K562 (cell line): ENCODE results near the gene TEAD3. TPM values are rescaled to one million over a fixed set of nuclear protein-coding genes. Genes with fewer than 3 reads are reported as not detected.
A peak's percentile ranks its signal among the peaks of the same experiment; 100 is the strongest.

Experiments used
- CCAR2 ChIP-seq: fragments of 200-400 bp; formaldehyde crosslinking; IDR thresholded peaks from 2 replicates; pipeline ENCODE4 v1.6.1; 2017; ENCODE audit warnings: mild to moderate bottlenecking, low read depth, low read length
- CEBPG ChIP-seq, 3 experiments: fragments of 200-800 bp in 1 of 3; sonication (Bioruptor generic) in 1 of 3; sonication (generic) in 1 of 3; formaldehyde crosslinking in 1 of 3; IDR thresholded peaks in 2 of 3; conservative IDR thresholded peaks in 1 of 3; 2 replicates each; pipeline versions ENCODE4 v1.6.1 to v1.8.0; 2016 to 2022; ENCODE audit warnings: missing compliant biosample characterization in 2 of 3, missing genetic modification characterization in 2 of 3, mild to moderate bottlenecking in 1 of 3, missing genetic modification reagents in 1 of 3
- CHD2 ChIP-seq: IDR thresholded peaks from 2 replicates; pipeline ENCODE4 v1.6.1; 2011; ENCODE audit warnings: low read depth, low read length
- PCBP1 ChIP-seq: fragments of 200-400 bp; formaldehyde crosslinking; IDR thresholded peaks from 2 replicates; pipeline ENCODE4 v1.6.1; 2018; ENCODE audit warnings: mild to moderate bottlenecking, low read depth, low read length; ENCODE audit not compliant: poor library complexity, severe bottlenecking
- POLR2H ChIP-seq: IDR thresholded peaks from 2 replicates; pipeline ENCODE4 v1.6.1; 2016; ENCODE audit warnings: missing genetic modification characterization, low read depth, mild to moderate bottlenecking, control low read depth, missing compliant biosample characterization, moderate library complexity
- RCOR1 ChIP-seq, 2 experiments: IDR thresholded peaks; 2 replicates each; pipeline ENCODE4 v1.6.1; 2012; ENCODE audit warnings: low read depth in 2 of 2, low read length in 2 of 2, borderline replicate concordance in 1 of 2, improper control_type of control experiment in 1 of 2
- SMC3 ChIP-seq: conservative IDR thresholded peaks from 2 replicates; pipeline ENCODE4 v1.6.1; 2011; ENCODE audit warnings: low read depth, low read length, improper control_type of control experiment; ENCODE audit not compliant: insufficient read depth
- SNIP1 ChIP-seq: fragments of 450-650 bp; IDR thresholded peaks from 2 replicates; pipeline ENCODE4 v1.7.1; 2017; ENCODE audit warnings: low read depth, mild to moderate bottlenecking
- SRSF7 ChIP-seq: fragments of 200-400 bp; formaldehyde crosslinking; optimal IDR thresholded peaks from 2 replicates; pipeline ENCODE3; 2017; ENCODE audit warnings: mild to moderate bottlenecking, low read depth, low read length
- TAF15 ChIP-seq: fragments of 200-400 bp; formaldehyde crosslinking; IDR thresholded peaks from 2 replicates; pipeline ENCODE4 v1.6.1; 2017; ENCODE audit warnings: mild to moderate bottlenecking, low read depth, low read length, moderate library complexity
- TARDBP ChIP-seq: fragments of 450-650 bp; IDR thresholded peaks from 2 replicates; pipeline ENCODE4 v1.6.1; 2016
- ZNF324 ChIP-seq: fragments of 250-450 bp; sonication (Bioruptor Pico); IDR thresholded peaks from 2 replicates; pipeline ENCODE4 v1.4.0; 2020; ENCODE audit warnings: mild to moderate bottlenecking
- ZNF57 ChIP-seq: fragments of 450-650 bp; formaldehyde crosslinking; IDR thresholded peaks from 2 replicates; pipeline ENCODE4 v1.4.0; 2020; ENCODE audit warnings: mild to moderate bottlenecking, moderate library complexity
- polyA plus RNA-seq, 8 experiments: library from polyadenylated mRNA; depleted of rRNA in 4 of 8; stranded (reverse) in 5 of 8; unstranded in 3 of 8; fragments of >200 nt; fragmentation: Nextera tagmentation in 2 of 8; fragmentation: Illumina TruSeq in 1 of 8; extraction: Ambion mirVana in 2 of 8; extraction: Trizol in 1 of 8; gene quantifications; 2 replicates each; pipeline versions ENCODE4 v1.2.1 to v1.2.3, GENCODE V29; 2011 to 2014; ENCODE audit warnings: inconsistent platforms in 1 of 8, missing spikeins in 1 of 8
- total RNA-seq, 7 experiments: library from RNA; depleted of rRNA in 6 of 7; stranded (reverse); fragments of >200 nt in 6 of 7; fragmentation: Illumina TruSeq in 2 of 7; extraction: Trizol in 2 of 7; gene quantifications; 2 replicates each; pipeline versions ENCODE4 v1.2.1 to v1.2.3, GENCODE V29; 2011 to 2021; ENCODE audit warnings: low replicate concordance in 1 of 7
- TF ChIP-seq, protein P1 (sequence below): fragments of 250-450 bp; sonication (Bioruptor Pico); IDR thresholded peaks from 2 replicates; pipeline ENCODE4 v1.5.0; 2021; ENCODE audit warnings: mild to moderate bottlenecking, borderline replicate concordance
- TF ChIP-seq, protein P2 (sequence below), 2 experiments: fragments of 450-650 bp in 1 of 2; sonication (generic) in 1 of 2; formaldehyde crosslinking in 1 of 2; IDR thresholded peaks; 2 replicates each; pipeline versions ENCODE4 v1.7.1 to v1.9.0; 2016 to 2022; ENCODE audit warnings: inconsistent platforms in 1 of 2, mild to moderate bottlenecking in 1 of 2, missing genetic modification reagents in 1 of 2

The TEAD3 gene
- total and polyA plus RNA-seq, 9 of the 15 experiments (the other 6 are each of a cell fraction or from before 2014, with no cell fraction given) = 0.63 to 13.2 (median 3.3) TPM

DNA sequence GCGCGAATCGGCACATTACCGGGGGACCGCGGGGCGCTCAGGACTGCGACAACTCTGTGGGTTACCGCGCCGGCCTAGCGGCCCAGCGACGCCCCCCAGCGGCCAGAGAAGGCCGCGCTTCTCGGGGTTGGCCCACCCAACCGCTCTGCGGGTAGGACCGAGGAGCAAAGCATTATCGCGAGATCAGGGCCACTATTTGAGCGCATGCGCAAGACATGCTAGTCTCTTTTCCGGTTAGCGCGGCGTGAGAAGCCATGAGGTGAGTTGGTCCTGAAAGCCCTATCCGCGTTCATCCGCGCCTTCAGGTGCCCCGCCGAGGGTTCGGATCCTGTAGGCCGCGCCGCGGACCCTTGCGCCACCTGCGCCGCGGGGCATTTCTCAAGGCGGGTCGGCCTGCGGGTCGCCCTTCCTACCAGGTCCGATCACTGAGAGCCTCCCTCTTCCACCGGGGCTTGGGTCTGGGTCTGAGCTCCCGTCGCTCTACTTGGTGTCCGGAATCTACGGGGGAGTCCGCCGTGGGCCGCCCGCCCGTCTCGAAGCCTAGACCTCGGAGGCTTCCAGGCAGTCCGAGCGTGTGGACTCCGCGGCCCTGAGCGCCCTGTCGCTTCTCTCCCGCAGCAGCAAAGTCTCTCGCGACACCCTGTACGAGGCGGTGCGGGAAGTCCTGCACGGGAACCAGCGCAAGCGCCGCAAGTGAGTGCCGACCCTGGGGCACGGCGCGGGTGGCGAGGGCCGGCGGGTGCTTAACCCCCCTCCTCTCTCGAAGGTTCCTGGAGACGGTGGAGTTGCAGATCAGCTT, 28.5 kb downstream of the TEAD3 start, which contains the start of gene RPL10A (continued):
- TF ChIP-seq CEBPG (CRISPR knock-in tag; IDR thresholded peaks at IDR 0.05) (peak; percentile 52), CEBPG (tag; conservative IDR thresholded peaks at IDR 0.05 in 1 of 2, IDR thresholded peaks at IDR 0.05 in 1 of 2) (no peak), ZNF324 (CRISPR knock-in tag) (no peak), CCAR2 (no peak), SNIP1 (no peak), SMC3 (peak; percentile 93), POLR2H (tag) (peak; percentile 97), TAF15 (no peak), SRSF7 (no peak), TARDBP (peak; percentile 45; the same call in 1 of the 2 replicates), RCOR1 (IDR thresholded peaks at IDR 0.05; ENCODE audit: borderline replicate concordance in 1 of 2, low read depth in 2 of 2, low read length in 2 of 2) (peak in 1 of 2 experiments; percentile 54; a peak in 1 of 4 replicates), PCBP1 (peak; percentile 75), ZNF57 (no peak), CHD2 (peak; percentile 100)
- TF ChIP-seq, protein P1, sequence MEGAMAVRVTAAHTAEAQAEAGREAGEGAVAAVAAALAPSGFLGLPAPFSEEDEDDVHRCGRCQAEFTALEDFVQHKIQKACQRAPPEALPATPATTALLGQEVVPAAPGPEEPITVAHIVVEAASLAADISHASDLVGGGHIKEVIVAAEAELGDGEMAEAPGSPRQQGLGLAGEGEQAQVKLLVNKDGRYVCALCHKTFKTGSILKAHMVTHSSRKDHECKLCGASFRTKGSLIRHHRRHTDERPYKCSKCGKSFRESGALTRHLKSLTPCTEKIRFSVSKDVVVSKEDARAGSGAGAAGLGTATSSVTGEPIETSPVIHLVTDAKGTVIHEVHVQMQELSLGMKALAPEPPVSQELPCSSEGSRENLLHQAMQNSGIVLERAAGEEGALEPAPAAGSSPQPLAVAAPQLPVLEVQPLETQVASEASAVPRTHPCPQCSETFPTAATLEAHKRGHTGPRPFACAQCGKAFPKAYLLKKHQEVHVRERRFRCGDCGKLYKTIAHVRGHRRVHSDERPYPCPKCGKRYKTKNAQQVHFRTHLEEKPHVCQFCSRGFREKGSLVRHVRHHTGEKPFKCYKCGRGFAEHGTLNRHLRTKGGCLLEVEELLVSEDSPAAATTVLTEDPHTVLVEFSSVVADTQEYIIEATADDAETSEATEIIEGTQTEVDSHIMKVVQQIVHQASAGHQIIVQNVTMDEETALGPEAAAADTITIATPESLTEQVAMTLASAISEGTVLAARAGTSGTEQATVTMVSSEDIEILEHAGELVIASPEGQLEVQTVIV (CRISPR knock-in tag) = no peak
- TF ChIP-seq, protein P2, sequence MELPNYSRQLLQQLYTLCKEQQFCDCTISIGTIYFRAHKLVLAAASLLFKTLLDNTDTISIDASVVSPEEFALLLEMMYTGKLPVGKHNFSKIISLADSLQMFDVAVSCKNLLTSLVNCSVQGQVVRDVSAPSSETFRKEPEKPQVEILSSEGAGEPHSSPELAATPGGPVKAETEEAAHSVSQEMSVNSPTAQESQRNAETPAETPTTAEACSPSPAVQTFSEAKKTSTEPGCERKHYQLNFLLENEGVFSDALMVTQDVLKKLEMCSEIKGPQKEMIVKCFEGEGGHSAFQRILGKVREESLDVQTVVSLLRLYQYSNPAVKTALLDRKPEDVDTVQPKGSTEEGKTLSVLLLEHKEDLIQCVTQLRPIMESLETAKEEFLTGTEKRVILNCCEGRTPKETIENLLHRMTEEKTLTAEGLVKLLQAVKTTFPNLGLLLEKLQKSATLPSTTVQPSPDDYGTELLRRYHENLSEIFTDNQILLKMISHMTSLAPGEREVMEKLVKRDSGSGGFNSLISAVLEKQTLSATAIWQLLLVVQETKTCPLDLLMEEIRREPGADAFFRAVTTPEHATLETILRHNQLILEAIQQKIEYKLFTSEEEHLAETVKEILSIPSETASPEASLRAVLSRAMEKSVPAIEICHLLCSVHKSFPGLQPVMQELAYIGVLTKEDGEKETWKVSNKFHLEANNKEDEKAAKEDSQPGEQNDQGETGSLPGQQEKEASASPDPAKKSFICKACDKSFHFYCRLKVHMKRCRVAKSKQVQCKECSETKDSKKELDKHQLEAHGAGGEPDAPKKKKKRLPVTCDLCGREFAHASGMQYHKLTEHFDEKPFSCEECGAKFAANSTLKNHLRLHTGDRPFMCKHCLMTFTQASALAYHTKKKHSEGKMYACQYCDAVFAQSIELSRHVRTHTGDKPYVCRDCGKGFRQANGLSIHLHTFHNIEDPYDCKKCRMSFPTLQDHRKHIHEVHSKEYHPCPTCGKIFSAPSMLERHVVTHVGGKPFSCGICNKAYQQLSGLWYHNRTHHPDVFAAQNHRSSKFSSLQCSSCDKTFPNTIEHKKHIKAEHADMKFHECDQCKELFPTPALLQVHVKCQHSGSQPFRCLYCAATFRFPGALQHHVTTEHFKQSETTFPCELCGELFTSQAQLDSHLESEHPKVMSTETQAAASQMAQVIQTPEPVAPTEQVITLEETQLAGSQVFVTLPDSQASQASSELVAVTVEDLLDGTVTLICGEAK (IDR thresholded peaks at IDR 0.05) = peak; percentile 62
- TF ChIP-seq, protein P2 (CRISPR knock-in tag; IDR thresholded peaks at IDR 0.05) = peak; percentile 53; the same call in 1 of the 2 replicates
